Measurements from ENCODE around the gene MRPL45. TPM values are rescaled to one million over a fixed set of nuclear protein-coding genes. Genes with fewer than 3 reads are reported as not detected.

MRPL45 gene
- total RNA-seq, 1 donor from 2014 or later = 40.2 TPM

- Mint-ChIP-seq H3K27me3 (ENCODE audit: unreplicated experiment) (peaks cover 14% of the 10 kb centered on the region), H3K27ac (ENCODE audit: unreplicated experiment) (no peak overlapping the region), H3K4me1 (ENCODE audit: unreplicated experiment) (peaks cover 6% of the 10 kb centered on the region), H3K9me3 (ENCODE audit: unreplicated experiment) (no peaks in the 10 kb centered on the region), H3K4me3 (ENCODE audit: unreplicated experiment) (no peak overlapping the region), H3K36me3 (ENCODE audit: unreplicated experiment) (no peaks in the 10 kb centered on the region)
- TF ChIP-seq, protein P1, sequence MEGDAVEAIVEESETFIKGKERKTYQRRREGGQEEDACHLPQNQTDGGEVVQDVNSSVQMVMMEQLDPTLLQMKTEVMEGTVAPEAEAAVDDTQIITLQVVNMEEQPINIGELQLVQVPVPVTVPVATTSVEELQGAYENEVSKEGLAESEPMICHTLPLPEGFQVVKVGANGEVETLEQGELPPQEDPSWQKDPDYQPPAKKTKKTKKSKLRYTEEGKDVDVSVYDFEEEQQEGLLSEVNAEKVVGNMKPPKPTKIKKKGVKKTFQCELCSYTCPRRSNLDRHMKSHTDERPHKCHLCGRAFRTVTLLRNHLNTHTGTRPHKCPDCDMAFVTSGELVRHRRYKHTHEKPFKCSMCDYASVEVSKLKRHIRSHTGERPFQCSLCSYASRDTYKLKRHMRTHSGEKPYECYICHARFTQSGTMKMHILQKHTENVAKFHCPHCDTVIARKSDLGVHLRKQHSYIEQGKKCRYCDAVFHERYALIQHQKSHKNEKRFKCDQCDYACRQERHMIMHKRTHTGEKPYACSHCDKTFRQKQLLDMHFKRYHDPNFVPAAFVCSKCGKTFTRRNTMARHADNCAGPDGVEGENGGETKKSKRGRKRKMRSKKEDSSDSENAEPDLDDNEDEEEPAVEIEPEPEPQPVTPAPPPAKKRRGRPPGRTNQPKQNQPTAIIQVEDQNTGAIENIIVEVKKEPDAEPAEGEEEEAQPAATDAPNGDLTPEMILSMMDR (IDR thresholded peaks at IDR 0.05) = no peak
- DNase-seq (ENCODE audit: extremely low spot score, unreplicated experiment) = no peak
Measured at GRCh38 chr17:38338053-38338452, 41.1 kb downstream of the MRPL45 start.

- Mint-ChIP-seq H3K27me3 (ENCODE audit: unreplicated experiment) (peaks cover 13% of the 10 kb centered on the region), H3K27ac (ENCODE audit: unreplicated experiment) (no peak overlapping the region), H3K4me3 (ENCODE audit: unreplicated experiment) (no peak overlapping the region), H3K4me1 (ENCODE audit: unreplicated experiment) (peaks cover 6% of the 10 kb centered on the region), H3K36me3 (ENCODE audit: unreplicated experiment) (no peaks in the 10 kb centered on the region), H3K9me3 (ENCODE audit: unreplicated experiment) (no peaks in the 10 kb centered on the region)
- DNase-seq (ENCODE audit: extremely low spot score, unreplicated experiment) = no peak
- TF ChIP-seq, protein P1 (IDR thresholded peaks at IDR 0.05) = no peak
Measured at GRCh38 chr17:38338535-38338934, 41.6 kb downstream of the MRPL45 start.

DNA sequence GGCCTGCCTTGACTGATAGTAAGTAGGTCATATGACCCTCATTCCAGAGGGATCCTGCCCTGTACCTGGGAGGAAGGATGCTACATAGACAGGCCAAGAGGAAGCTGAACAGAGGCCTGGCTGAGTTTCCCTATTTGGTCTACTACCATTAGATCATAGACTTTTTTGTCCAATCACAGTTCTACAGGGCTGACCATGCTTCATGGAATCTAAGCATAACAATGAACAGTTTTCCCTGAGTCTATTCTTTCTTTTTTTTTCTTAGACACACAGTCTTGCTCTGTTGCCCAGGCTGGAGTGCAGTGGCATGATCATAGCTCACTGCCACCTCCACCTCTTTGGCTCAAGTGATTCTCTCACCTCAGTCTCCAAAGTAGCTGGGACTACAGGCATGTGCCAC is 42.9 kb downstream of the MRPL45 start:
- Mint-ChIP-seq H3K36me3 (ENCODE audit: unreplicated experiment) (no peaks in the 10 kb centered on the region), H3K27me3 (ENCODE audit: unreplicated experiment) (peaks cover 11% of the 10 kb centered on the region), H3K4me3 (ENCODE audit: unreplicated experiment) (no peak overlapping the region), H3K4me1 (ENCODE audit: unreplicated experiment) (peaks cover 6% of the 10 kb centered on the region), H3K9me3 (ENCODE audit: unreplicated experiment) (no peaks in the 10 kb centered on the region), H3K27ac (ENCODE audit: unreplicated experiment) (no peak overlapping the region)
- TF ChIP-seq, protein P1 (IDR thresholded peaks at IDR 0.05) = no peak
- no peak for DNase-seq (ENCODE audit: extremely low spot score, unreplicated experiment)

DNA sequence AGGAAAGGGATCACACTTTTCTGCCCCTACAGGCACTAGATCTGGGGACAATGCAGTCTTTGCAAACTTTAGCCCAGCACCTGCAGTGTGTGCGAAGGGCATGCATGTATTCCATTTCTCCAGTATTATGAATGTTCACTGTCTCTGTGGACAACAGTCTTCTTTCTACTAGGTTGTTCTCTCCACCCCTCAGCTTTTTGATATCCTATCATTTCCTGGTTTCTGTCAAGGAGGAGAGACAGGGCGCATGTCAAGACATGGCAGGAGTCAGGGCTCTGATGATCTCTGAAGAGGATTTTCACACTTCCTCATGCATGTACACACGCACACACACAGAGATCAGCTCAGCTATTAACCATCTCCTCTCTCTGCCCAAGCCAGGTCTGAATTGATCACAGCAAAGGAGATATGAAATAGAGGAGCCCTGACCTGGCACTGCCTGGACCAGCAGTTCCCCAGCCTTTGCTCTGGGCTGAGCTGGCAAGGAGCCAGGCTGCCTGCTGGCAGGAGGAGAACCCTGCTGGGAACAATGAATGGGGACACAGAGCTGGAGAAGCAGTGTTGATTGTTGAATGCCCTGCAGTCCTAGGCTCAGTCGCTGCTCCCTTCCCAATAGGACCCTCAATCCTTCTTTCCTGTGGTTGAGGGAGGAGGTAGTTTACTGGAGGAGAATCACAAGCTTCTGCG is 44.2 kb downstream of the MRPL45 start:
- Mint-ChIP-seq H3K36me3 (ENCODE audit: unreplicated experiment) (no peaks in the 10 kb centered on the region), H3K9me3 (ENCODE audit: unreplicated experiment) (no peaks in the 10 kb centered on the region), H3K27me3 (ENCODE audit: unreplicated experiment) (peaks cover 11% of the 10 kb centered on the region), H3K27ac (ENCODE audit: unreplicated experiment) (no peak overlapping the region), H3K4me3 (ENCODE audit: unreplicated experiment) (no peak overlapping the region), H3K4me1 (ENCODE audit: unreplicated experiment) (peaks cover 6% of the 10 kb centered on the region)
- TF ChIP-seq, protein P1 (IDR thresholded peaks at IDR 0.05) = no peak
- DNase-seq (ENCODE audit: extremely low spot score, unreplicated experiment) = no peak

DNA sequence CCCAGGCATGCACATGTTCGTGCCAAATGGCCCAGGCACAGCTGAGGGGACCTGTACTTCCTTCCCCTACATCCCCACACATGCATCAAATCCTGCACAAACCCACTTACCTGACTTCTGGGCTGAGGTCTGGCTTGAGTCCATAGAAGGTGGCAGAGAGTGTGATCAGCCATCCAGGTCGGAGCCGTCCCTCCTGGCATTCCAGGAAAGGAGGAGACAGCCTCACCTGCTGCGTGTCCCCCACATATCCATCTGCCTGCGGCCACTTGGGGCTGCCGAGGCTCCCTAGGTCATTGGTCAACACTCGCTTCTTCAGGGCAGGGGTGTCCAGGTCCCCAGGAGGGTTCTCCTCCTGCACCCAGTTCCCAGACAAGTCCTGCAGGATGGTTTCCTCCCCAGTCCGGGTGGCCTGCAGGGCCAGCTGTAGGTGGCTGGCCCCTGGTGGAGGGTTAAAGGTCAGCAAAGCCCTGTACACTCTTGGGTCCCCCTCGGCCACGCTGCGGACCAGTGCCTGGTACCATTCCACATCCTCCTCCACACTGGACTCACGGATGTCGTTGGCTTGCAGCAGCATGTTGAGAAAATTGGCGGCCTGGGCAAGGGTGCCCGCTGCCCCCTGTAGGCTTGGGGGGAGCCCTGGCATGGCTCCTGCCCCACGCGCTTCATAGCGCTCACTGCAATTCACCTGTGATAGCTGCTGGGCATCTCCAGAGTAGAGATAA is 46.1 kb downstream of the MRPL45 start:
- Mint-ChIP-seq H3K4me3 (ENCODE audit: unreplicated experiment) (no peak overlapping the region), H3K27ac (ENCODE audit: unreplicated experiment) (no peak overlapping the region), H3K36me3 (ENCODE audit: unreplicated experiment) (no peaks in the 10 kb centered on the region), H3K4me1 (ENCODE audit: unreplicated experiment) (peaks cover 6% of the 10 kb centered on the region), H3K27me3 (ENCODE audit: unreplicated experiment) (peaks cover 9% of the 10 kb centered on the region), H3K9me3 (ENCODE audit: unreplicated experiment) (no peaks in the 10 kb centered on the region)
- DNase-seq (ENCODE audit: extremely low spot score, unreplicated experiment) = no peak
- TF ChIP-seq, protein P1 (IDR thresholded peaks at IDR 0.05) = no peak
